Loucy (cell line): ENCODE data around the gene MCM5.

Experiments used
- H2AFZ ChIP-seq: fragments of 200-600 bp; sonication (generic); 2 replicates; pipeline ENCODE4 v1.6.0; 2016; ENCODE audit warnings: antibody characterized with exemption, mild to moderate bottlenecking, low read length, moderate library complexity
- H3F3A ChIP-seq: fragments of 200-600 bp; 2 replicates; pipeline ENCODE4 v1.6.0; 2016; ENCODE audit warnings: antibody characterized with exemption, low read depth, mild to moderate bottlenecking
- H3K27me3 ChIP-seq: fragments of 200-600 bp; sonication (generic); 2 replicates; pipeline ENCODE4 v1.6.1; 2014; ENCODE audit warnings: low read length, mild to moderate bottlenecking; ENCODE audit not compliant: insufficient read depth, poor library complexity, severe bottlenecking
- H3K36me3 ChIP-seq: fragments of 200-600 bp; sonication (generic); 2 replicates; pipeline ENCODE4 v1.6.1; 2016; ENCODE audit warnings: low read length; ENCODE audit not compliant: insufficient read depth
- H3K4me1 ChIP-seq: fragments of 200-600 bp; sonication (generic); 2 replicates; pipeline ENCODE4 v1.5.1; 2014; ENCODE audit warnings: low read length, mild to moderate bottlenecking; ENCODE audit not compliant: insufficient read depth, poor library complexity, severe bottlenecking
- H3K4me2 ChIP-seq: fragments of 200-600 bp; sonication (generic); 2 replicates; pipeline ENCODE4 v1.6.0; 2014; ENCODE audit warnings: antibody characterized with exemption, low read length, low read depth, mild to moderate bottlenecking; ENCODE audit not compliant: poor library complexity, severe bottlenecking
- H3K4me3 ChIP-seq: fragments of 200-600 bp; sonication (generic); 2 replicates; pipeline ENCODE4 v1.5.1; 2014; ENCODE audit warnings: low read length, mild to moderate bottlenecking, mixed read lengths; ENCODE audit not compliant: poor library complexity, severe bottlenecking
- H3K79me2 ChIP-seq: fragments of 200-600 bp; sonication (generic); 2 replicates; pipeline ENCODE4 v1.6.1; 2014; ENCODE audit warnings: low read length; ENCODE audit not compliant: insufficient read depth
- H3K9ac ChIP-seq: fragments of 200-600 bp; sonication (generic); 2 replicates; pipeline ENCODE4 v1.6.0; 2014; ENCODE audit warnings: mild to moderate bottlenecking, low read depth, low read length, moderate library complexity; ENCODE audit not compliant: poor library complexity, severe bottlenecking
- H3K9me2 ChIP-seq: fragments of 200-600 bp; sonication (generic); replicated peaks from 2 replicates; pipeline ENCODE4 v1.6.1; 2016; ENCODE audit warnings: low read depth, low read length, mixed read lengths
- H3K9me3 ChIP-seq: fragments of 200-600 bp; sonication (generic); 2 replicates; pipeline ENCODE4 v1.6.1; 2014; ENCODE audit warnings: mild to moderate bottlenecking, antibody characterized with exemption, low read length, low read depth; ENCODE audit not compliant: insufficient read depth
- H4K20me1 ChIP-seq: fragments of 200-600 bp; sonication (generic); 2 replicates; pipeline ENCODE4 v1.6.0; 2014; ENCODE audit warnings: antibody characterized with exemption, low read length, mild to moderate bottlenecking; ENCODE audit not compliant: insufficient read depth, poor library complexity, severe bottlenecking
- CTCF ChIP-seq: fragments of 200-600 bp; sonication (generic); conservative IDR thresholded peaks from 2 replicates; pipeline ENCODE4 v1.5.1; 2014; ENCODE audit warnings: mild to moderate bottlenecking, antibody characterized with exemption, low read length
- EZH2phosphoT487 ChIP-seq: fragments of 200-600 bp; IDR thresholded peaks from 2 replicates; pipeline ENCODE4 v1.6.1; 2018; ENCODE audit warnings: antibody characterized with exemption, mild to moderate bottlenecking, moderate library complexity, borderline replicate concordance

The MCM5 gene

DNA sequence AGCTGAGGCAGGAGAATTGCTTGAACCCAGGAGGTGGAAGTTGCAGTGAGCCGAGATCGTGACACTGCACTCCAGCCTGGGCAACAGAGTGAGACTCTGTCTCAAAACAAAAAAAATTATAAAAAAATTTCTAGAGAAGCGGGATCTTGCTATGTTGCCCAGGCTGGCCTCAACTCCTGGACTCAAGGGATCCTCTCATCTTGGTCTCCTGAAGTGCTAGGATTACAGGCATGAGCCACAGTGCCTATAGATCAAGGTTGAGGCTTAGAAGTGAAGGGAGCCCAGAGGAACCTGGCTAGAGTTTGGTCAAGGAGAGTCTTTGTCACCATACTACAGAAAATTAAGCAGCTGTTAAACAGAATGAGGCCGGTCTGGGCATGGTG is 1.4 kb upstream of the MCM5 start:
- H3K4me3 ChIP-seq = peak overlapping the region; percentile 93
- H2AFZ ChIP-seq = no peak overlapping the region
- H3F3A ChIP-seq = no peaks in the 10 kb centered on the region
- peaks cover 25% of the 10 kb centered on the region for H4K20me1 ChIP-seq
- H3K9me3 ChIP-seq = no peaks in the 10 kb centered on the region
- H3K27me3 ChIP-seq = peaks cover 4% of the 10 kb centered on the region
- H3K4me1 ChIP-seq = peaks cover 34% of the 10 kb centered on the region
- peaks cover 17% of the 10 kb centered on the region; the same call in 1 of the 2 replicates for H3K36me3 ChIP-seq
- peaks cover 47% of the 10 kb centered on the region for H3K79me2 ChIP-seq
- TF ChIP-seq CTCF = no peak
- no peak for TF ChIP-seq EZH2phosphoT487
- H3K9ac ChIP-seq = peak overlapping the region; percentile 99
- H3K9me2 ChIP-seq = no peaks in the 10 kb centered on the region
- H3K4me2 ChIP-seq = peak overlapping the region; percentile 88

DNA sequence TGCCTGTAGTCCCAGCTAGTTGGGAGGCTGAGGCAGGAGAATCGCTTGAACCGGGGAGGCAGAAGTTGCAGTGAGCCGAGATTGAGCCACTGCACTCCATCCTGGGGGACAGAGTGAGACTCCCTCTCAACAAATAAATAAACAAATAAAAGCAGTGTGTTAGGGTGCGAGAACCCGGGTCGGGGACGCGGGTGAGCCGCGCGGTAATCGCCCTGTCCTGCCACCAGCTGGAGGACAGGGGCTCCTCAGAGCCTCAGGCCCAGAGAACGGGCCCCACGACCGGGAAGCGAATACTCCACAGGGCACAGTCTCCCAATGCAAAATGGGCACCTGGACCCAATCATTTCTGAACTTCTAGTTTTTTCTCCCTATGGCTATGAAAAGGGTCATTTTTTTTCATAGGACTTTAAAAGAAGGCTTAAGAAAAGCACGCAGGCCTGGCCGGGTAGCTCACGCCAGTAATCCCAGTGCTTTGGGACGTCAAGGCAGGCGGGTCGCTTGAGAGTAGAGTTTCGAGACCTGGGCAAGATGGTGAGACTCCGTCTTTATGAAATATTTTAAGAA is 744 bp upstream of the MCM5 start:
- Histone ChIP-seq H2AFZ (peak overlapping the region; percentile 92), H3K9me3 (no peaks in the 10 kb centered on the region), H3K9me2 (no peaks in the 10 kb centered on the region), H3K4me2 (peak overlapping the region; percentile 88), H3K4me1 (peaks cover 36% of the 10 kb centered on the region), H3K9ac (peak overlapping the region; percentile 99), H3F3A (no peaks in the 10 kb centered on the region), H3K79me2 (peaks cover 54% of the 10 kb centered on the region), H3K36me3 (peaks cover 23% of the 10 kb centered on the region; the same call in 1 of the 2 replicates), H3K4me3 (peak overlapping the region; percentile 93), H3K27me3 (peaks cover 4% of the 10 kb centered on the region), H4K20me1 (peaks cover 32% of the 10 kb centered on the region)
- TF ChIP-seq EZH2phosphoT487 (no peak), CTCF (peak; percentile 15; the same call in 1 of the 2 replicates)

- Histone ChIP-seq H3K9me2 (no peaks in the 10 kb centered on the region), H3K36me3 (peaks cover 28% of the 10 kb centered on the region; the same call in 1 of the 2 replicates), H2AFZ (peak overlapping the region; percentile 91), H4K20me1 (peaks cover 32% of the 10 kb centered on the region), H3K4me2 (peak overlapping the region; percentile 100), H3K4me1 (peaks cover 38% of the 10 kb centered on the region), H3K9me3 (no peaks in the 10 kb centered on the region), H3F3A (no peaks in the 10 kb centered on the region), H3K4me3 (peak overlapping the region; percentile 93), H3K27me3 (peaks cover 4% of the 10 kb centered on the region), H3K9ac (peak overlapping the region; percentile 99), H3K79me2 (peaks cover 65% of the 10 kb centered on the region)
- TF ChIP-seq EZH2phosphoT487 (no peak), CTCF (no peak)
Measured at GRCh38 chr22:35400501-35400790, 506 bp downstream of the MCM5 start.
